ENCODE results near the gene SLC66A3.

- TF ChIP-seq TRIM28 (IDR thresholded peaks at IDR 0.05; ENCODE audit: borderline replicate concordance, low read length) (no peak), ZNF146 (tag by site-specific recombination; IDR thresholded peaks at IDR 0.05) (no peak), ZNF24 (tag by site-specific recombination; IDR thresholded peaks at IDR 0.05) (no peak), ZNF501 (tag by site-specific recombination; IDR thresholded peaks at IDR 0.05) (no peak), ZNF335 (tag by site-specific recombination; conservative IDR thresholded peaks at IDR 0.05) (no peak), ZNF184 (tag by site-specific recombination; IDR thresholded peaks at IDR 0.05) (no peak), SCRT2 (tag by site-specific recombination; IDR thresholded peaks at IDR 0.05) (no peak)
- TF ChIP-seq, protein P1, sequence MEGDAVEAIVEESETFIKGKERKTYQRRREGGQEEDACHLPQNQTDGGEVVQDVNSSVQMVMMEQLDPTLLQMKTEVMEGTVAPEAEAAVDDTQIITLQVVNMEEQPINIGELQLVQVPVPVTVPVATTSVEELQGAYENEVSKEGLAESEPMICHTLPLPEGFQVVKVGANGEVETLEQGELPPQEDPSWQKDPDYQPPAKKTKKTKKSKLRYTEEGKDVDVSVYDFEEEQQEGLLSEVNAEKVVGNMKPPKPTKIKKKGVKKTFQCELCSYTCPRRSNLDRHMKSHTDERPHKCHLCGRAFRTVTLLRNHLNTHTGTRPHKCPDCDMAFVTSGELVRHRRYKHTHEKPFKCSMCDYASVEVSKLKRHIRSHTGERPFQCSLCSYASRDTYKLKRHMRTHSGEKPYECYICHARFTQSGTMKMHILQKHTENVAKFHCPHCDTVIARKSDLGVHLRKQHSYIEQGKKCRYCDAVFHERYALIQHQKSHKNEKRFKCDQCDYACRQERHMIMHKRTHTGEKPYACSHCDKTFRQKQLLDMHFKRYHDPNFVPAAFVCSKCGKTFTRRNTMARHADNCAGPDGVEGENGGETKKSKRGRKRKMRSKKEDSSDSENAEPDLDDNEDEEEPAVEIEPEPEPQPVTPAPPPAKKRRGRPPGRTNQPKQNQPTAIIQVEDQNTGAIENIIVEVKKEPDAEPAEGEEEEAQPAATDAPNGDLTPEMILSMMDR (tag by site-specific recombination; IDR thresholded peaks at IDR 0.05), result no peak
- TF ChIP-seq, protein P2, sequence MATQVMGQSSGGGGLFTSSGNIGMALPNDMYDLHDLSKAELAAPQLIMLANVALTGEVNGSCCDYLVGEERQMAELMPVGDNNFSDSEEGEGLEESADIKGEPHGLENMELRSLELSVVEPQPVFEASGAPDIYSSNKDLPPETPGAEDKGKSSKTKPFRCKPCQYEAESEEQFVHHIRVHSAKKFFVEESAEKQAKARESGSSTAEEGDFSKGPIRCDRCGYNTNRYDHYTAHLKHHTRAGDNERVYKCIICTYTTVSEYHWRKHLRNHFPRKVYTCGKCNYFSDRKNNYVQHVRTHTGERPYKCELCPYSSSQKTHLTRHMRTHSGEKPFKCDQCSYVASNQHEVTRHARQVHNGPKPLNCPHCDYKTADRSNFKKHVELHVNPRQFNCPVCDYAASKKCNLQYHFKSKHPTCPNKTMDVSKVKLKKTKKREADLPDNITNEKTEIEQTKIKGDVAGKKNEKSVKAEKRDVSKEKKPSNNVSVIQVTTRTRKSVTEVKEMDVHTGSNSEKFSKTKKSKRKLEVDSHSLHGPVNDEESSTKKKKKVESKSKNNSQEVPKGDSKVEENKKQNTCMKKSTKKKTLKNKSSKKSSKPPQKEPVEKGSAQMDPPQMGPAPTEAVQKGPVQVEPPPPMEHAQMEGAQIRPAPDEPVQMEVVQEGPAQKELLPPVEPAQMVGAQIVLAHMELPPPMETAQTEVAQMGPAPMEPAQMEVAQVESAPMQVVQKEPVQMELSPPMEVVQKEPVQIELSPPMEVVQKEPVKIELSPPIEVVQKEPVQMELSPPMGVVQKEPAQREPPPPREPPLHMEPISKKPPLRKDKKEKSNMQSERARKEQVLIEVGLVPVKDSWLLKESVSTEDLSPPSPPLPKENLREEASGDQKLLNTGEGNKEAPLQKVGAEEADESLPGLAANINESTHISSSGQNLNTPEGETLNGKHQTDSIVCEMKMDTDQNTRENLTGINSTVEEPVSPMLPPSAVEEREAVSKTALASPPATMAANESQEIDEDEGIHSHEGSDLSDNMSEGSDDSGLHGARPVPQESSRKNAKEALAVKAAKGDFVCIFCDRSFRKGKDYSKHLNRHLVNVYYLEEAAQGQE (tag by site-specific recombination; IDR thresholded peaks at IDR 0.05), result no peak
- TF ChIP-seq, protein P3, sequence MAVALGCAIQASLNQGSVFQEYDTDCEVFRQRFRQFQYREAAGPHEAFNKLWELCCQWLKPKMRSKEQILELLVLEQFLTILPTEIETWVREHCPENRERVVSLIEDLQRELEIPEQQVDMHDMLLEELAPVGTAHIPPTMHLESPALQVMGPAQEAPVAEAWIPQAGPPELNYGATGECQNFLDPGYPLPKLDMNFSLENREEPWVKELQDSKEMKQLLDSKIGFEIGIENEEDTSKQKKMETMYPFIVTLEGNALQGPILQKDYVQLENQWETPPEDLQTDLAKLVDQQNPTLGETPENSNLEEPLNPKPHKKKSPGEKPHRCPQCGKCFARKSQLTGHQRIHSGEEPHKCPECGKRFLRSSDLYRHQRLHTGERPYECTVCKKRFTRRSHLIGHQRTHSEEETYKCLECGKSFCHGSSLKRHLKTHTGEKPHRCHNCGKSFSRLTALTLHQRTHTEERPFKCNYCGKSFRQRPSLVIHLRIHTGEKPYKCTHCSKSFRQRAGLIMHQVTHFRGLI (tag by site-specific recombination; IDR thresholded peaks at IDR 0.05), result no peak
These were observed 6.5 kb downstream of the SLC66A3 start for GRCh38 chr2:11161747-11162146.
